ENCODE data around the gene RARG. TPM values are rescaled to one million over a fixed set of nuclear protein-coding genes. Genes with fewer than 3 reads are reported as not detected.

Gene RARG
- total RNA-seq, 1 donor from 2014 or later = 10.1 TPM

DNA sequence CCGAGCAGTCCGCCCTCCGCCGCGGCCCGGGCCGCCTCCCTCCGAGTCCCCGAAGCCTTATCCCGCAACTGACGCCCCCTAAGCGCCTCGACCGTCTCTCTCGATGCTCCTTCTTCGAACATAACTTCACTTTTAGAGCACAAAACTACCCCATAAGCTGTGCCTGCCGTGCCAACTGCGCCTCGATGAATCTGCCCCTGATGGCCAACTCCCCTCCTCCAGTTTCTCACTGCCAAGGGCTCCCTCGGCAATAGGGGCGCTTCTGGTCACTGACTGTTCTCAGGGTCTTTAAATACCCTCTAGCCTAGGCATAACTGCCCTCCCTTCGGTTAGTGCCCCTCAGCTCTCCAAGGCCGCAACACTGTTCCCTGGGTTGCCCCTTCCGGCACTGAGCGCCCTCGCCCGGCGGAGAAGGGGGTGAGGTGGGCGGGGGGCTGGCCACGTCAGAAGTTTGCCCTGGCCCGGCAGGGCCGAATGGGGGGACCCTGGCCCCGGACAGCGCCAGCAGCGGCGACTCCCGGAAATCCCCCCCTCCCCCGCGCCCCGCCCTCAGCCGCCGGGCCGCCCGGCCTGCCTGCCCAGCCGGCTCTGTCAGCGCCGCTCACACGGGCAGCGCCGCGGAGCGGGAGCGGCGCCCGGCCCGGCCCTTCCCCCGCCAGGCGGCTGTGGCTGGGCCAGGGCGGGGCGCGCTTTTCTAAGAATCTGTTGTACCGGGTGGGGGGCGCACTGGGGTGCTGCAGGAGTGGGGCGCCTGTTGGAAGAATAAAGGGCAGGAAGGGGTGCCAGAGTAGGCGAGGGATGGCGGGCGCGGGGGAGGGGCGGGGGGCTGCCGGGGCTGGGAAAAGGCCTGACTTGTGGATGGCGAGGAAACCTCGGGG is 10.6 kb downstream of the RARG start:
- H3K36me3 ChIP-seq (ENCODE audit: insufficient read depth, low read length) = no peaks in the 10 kb centered on the region
- no peak for FAIRE-seq

DNA sequence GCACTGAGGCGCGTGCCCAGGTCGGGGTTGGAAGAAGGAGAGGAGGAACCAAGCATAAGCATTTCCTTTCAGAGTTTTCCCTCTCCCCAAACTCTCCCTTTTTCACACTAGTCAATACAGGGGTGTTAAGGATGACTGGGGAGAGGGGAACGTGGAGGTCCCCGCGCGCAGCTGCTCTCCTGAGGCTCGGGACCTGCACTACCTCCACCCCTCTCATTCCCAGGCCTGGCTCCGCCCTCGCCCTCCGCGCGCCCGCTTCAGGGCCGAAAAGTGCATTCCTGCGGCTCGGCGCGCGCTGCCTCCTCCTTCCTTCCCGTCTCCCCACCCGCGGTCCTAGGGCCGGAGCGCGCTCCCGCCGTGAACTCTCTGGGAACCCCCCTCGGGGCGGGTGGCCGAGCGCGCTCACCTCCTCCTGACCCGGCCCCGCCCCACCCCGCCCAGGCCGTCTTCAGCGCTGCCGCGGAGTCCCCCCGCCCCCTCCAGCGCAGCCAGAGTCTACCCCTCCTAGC is 11.3 kb downstream of the RARG start:
- peak overlapping the region; percentile 87 for H3K4me3 Mint-ChIP-seq (ENCODE audit: unreplicated experiment)
- H3K4me2 ChIP-seq (ENCODE audit: low read length) = peak overlapping the region; percentile 100
- no peak for TF ChIP-seq EZH2 (IDR thresholded peaks at IDR 0.05; ENCODE audit: insufficient read depth, low read length)
- TF ChIP-seq, protein P1, sequence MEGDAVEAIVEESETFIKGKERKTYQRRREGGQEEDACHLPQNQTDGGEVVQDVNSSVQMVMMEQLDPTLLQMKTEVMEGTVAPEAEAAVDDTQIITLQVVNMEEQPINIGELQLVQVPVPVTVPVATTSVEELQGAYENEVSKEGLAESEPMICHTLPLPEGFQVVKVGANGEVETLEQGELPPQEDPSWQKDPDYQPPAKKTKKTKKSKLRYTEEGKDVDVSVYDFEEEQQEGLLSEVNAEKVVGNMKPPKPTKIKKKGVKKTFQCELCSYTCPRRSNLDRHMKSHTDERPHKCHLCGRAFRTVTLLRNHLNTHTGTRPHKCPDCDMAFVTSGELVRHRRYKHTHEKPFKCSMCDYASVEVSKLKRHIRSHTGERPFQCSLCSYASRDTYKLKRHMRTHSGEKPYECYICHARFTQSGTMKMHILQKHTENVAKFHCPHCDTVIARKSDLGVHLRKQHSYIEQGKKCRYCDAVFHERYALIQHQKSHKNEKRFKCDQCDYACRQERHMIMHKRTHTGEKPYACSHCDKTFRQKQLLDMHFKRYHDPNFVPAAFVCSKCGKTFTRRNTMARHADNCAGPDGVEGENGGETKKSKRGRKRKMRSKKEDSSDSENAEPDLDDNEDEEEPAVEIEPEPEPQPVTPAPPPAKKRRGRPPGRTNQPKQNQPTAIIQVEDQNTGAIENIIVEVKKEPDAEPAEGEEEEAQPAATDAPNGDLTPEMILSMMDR (IDR thresholded peaks at IDR 0.05; ENCODE audit: insufficient read depth, low read depth, low read length) = no peak
- peaks cover 5% of the 10 kb centered on the region for H3K27me3 Mint-ChIP-seq (ENCODE audit: low read depth, unreplicated experiment)
- H3K27me3 ChIP-seq (ENCODE audit: insufficient read depth, low read length) = no peaks in the 10 kb centered on the region
- no peaks in the 10 kb centered on the region for H3K9me3 ChIP-seq (ENCODE audit: insufficient read depth, low read depth, low read length)
- peaks cover 52% of the 10 kb centered on the region for H3K4me1 Mint-ChIP-seq (ENCODE audit: low read depth, unreplicated experiment)
- peak; percentile 88 for DNase-seq (ENCODE audit: low read depth)
- no peaks in the 10 kb centered on the region for H3K9me3 Mint-ChIP-seq (ENCODE audit: unreplicated experiment)
- H2AFZ ChIP-seq (ENCODE audit: low read depth, low read length) = peak overlapping the region; percentile 93
- peaks cover 2% of the 10 kb centered on the region for H3K36me3 Mint-ChIP-seq (ENCODE audit: low read depth, unreplicated experiment)
- H3K4me3 ChIP-seq (ENCODE audit: insufficient read depth, low read depth, low read length) = peak overlapping the region; percentile 80
- peaks cover 36% of the 10 kb centered on the region for H3K79me2 ChIP-seq (ENCODE audit: insufficient read depth, low read length)
- no peak overlapping the region for H3K27ac Mint-ChIP-seq (ENCODE audit: unreplicated experiment)
- peaks cover 59% of the 10 kb centered on the region for H3K4me1 ChIP-seq (ENCODE audit: insufficient read depth, low read length)
- H4K20me1 ChIP-seq (ENCODE audit: insufficient read depth, low read length) = peaks cover 28% of the 10 kb centered on the region
- peak overlapping the region; percentile 92 for H3K9ac ChIP-seq (ENCODE audit: low read length)
- no peak for FAIRE-seq
- H3K36me3 ChIP-seq (ENCODE audit: insufficient read depth, low read length) = no peaks in the 10 kb centered on the region
- H3K27ac ChIP-seq (ENCODE audit: low read depth, low read length) = peak overlapping the region; percentile 96

More for the DNA sequence above, 10.6 kb downstream of the RARG start:
- H3K4me3 ChIP-seq (ENCODE audit: insufficient read depth, low read depth, low read length) = peak overlapping the region; percentile 59
- peak overlapping the region; percentile 93 for H2AFZ ChIP-seq (ENCODE audit: low read depth, low read length)
- peaks cover 21% of the 10 kb centered on the region for H4K20me1 ChIP-seq (ENCODE audit: insufficient read depth, low read length)
- peaks cover 29% of the 10 kb centered on the region for H3K79me2 ChIP-seq (ENCODE audit: insufficient read depth, low read length)
- TF ChIP-seq, protein P1 (IDR thresholded peaks at IDR 0.05; ENCODE audit: insufficient read depth, low read depth, low read length) = no peak
- TF ChIP-seq EZH2 (IDR thresholded peaks at IDR 0.05; ENCODE audit: insufficient read depth, low read length) = no peak
- peak; percentile 31 for DNase-seq (ENCODE audit: low read depth)
- peak overlapping the region; percentile 96 for H3K27ac ChIP-seq (ENCODE audit: low read depth, low read length)
- H3K27me3 Mint-ChIP-seq (ENCODE audit: low read depth, unreplicated experiment) = no peaks in the 10 kb centered on the region
- H3K27me3 ChIP-seq (ENCODE audit: insufficient read depth, low read length) = no peaks in the 10 kb centered on the region
- H3K4me3 Mint-ChIP-seq (ENCODE audit: unreplicated experiment) = peak overlapping the region; percentile 78
- H3K4me1 Mint-ChIP-seq (ENCODE audit: low read depth, unreplicated experiment) = peaks cover 50% of the 10 kb centered on the region
- peaks cover 59% of the 10 kb centered on the region for H3K4me1 ChIP-seq (ENCODE audit: insufficient read depth, low read length)
- peak overlapping the region; percentile 87 for H3K27ac Mint-ChIP-seq (ENCODE audit: unreplicated experiment)
- no peaks in the 10 kb centered on the region for H3K9me3 Mint-ChIP-seq (ENCODE audit: unreplicated experiment)
- H3K9ac ChIP-seq (ENCODE audit: low read length) = peak overlapping the region; percentile 92
- H3K36me3 Mint-ChIP-seq (ENCODE audit: low read depth, unreplicated experiment) = peaks cover 4% of the 10 kb centered on the region
- no peaks in the 10 kb centered on the region for H3K9me3 ChIP-seq (ENCODE audit: insufficient read depth, low read depth, low read length)
- H3K4me2 ChIP-seq (ENCODE audit: low read length) = peak overlapping the region; percentile 100

All from astrocyte (in vitro differentiated cells and primary cell).